Measurements from ENCODE around the gene DCAF11.

DNA sequence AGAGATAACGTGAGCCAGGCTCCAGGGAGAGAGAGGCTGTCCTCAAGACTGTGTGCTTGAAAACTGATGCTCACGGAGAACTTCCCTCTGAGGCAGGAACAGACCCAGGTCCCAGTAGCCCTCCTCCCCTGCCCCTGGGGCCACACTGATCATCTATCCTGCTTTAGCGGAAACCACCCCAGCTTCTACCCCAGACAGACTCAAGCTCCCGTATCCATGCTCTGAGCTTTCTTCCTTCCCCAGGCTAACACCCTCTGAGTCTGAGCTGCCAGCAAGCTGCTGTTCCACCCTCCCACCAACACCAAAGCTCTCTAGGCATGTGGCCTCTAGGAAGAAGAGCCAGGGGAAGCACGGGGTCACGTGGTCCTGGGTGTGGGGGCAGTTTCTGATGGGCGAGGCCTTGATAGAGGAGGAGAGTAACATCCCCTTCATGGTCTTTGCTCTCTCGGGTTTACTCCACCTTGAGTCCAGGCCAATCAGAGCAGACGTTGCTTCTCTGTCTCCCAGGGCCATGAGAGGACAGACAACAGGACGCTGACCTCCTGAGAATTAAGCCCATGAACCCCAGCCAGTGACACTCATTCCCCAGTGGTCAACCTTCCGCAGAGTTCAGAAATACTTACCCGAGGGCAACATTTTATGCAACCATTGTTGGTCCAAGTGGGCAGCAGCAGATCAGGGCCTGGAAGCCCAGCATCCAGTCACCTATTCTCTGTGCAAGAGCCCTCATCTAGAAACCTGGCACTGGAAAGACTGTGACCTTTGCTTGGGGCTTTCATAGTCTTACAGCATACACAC is 19.1 kb upstream of the DCAF11 start:
- TF ChIP-seq CTCF (IDR thresholded peaks at IDR 0.05) (no peak), POLR2A (IDR thresholded peaks at IDR 0.05) (peak in 1 of 4 donors; percentile 26)

Measured in esophagus squamous epithelium (tissue), 4 donors.